ENCODE data around the gene SERAC1.
A peak's percentile ranks its signal among the peaks of the same experiment; 100 is the strongest.

Gene SERAC1

GRCh38 chr6:158086504-158087223, 81.4 kb downstream of the SERAC1 start:
- CTCF ChIA-PET: interaction anchor here (1.1 to 3.5 kb wide), 4 partner anchors 10 to 102 kb away, joined by 3 to 34 read pairs (median 7); no protein-coding TSS in a partner anchor
- POLR2A ChIA-PET: no interaction called here
- no peak for TF ChIP-seq CTCF (IDR thresholded peaks at IDR 0.05; ENCODE audit: insufficient read depth, low read length, missing control alignments)
- H3K4me3 ChIP-seq (ENCODE audit: low read depth, low read length): no peak overlapping the region
- DNase-seq (ENCODE audit: low read depth, low spot score): peak; percentile 65

- no peak overlapping the region for H3K4me3 ChIP-seq (ENCODE audit: low read depth, low read length)
- CTCF ChIA-PET: interaction anchor here (1.1 to 3.5 kb wide), 4 partner anchors 9 to 102 kb away, joined by 3 to 34 read pairs (median 7); no protein-coding TSS in a partner anchor
- no peak for TF ChIP-seq CTCF (IDR thresholded peaks at IDR 0.05; ENCODE audit: insufficient read depth, low read length, missing control alignments)
- POLR2A ChIA-PET: no interaction called here
- DNase-seq (ENCODE audit: low read depth, low spot score): no peak
Measured at GRCh38 chr6:158086054-158086503, 82.0 kb downstream of the SERAC1 start.

GRCh38 chr6:158085261-158086053, 82.6 kb downstream of the SERAC1 start:
- POLR2A ChIA-PET: interaction anchor here (1.1 kb wide), 1 partner anchor 16 kb away, joined by 3 read pairs; no protein-coding TSS in a partner anchor

GRCh38 chr6:158083455-158084325, 84.4 kb downstream of the SERAC1 start:
- ChIA-PET POLR2A (no interaction called here), CTCF (interaction anchor here (6.3 kb wide), 1 partner anchor 12 kb away, joined by 65 read pairs; no protein-coding TSS in a partner anchor)
- DNase-seq (ENCODE audit: low read depth, low spot score): no peak
- TF ChIP-seq CTCF (IDR thresholded peaks at IDR 0.05; ENCODE audit: insufficient read depth, low read length, missing control alignments): no peak
- no peak overlapping the region for H3K4me3 ChIP-seq (ENCODE audit: low read depth, low read length)

More at GRCh38 chr6:158085261-158086053, 82.6 kb downstream of the SERAC1 start:
- no peak for TF ChIP-seq CTCF (IDR thresholded peaks at IDR 0.05; ENCODE audit: insufficient read depth, low read length, missing control alignments)
- H3K4me3 ChIP-seq (ENCODE audit: low read depth, low read length): no peak overlapping the region
- DNase-seq (ENCODE audit: low read depth, low spot score): no peak
- CTCF ChIA-PET: interaction anchor here (0.6 to 3.5 kb wide), 3 partner anchors 12 to 193 kb away, joined by 5 to 34 read pairs (median 6); no protein-coding TSS in a partner anchor

GRCh38 chr6:158081657-158081935, 86.5 kb downstream of the SERAC1 start:
- H3K4me3 ChIP-seq (ENCODE audit: low read depth, low read length): no peak overlapping the region
- CTCF ChIA-PET: interaction anchor here (1.5 to 6.3 kb wide), 2 partner anchors 10 kb away, joined by 3 to 65 read pairs; no protein-coding TSS in a partner anchor
- no peak for DNase-seq (ENCODE audit: low read depth, low spot score)
- no peak for TF ChIP-seq CTCF (IDR thresholded peaks at IDR 0.05; ENCODE audit: insufficient read depth, low read length, missing control alignments)
- POLR2A ChIA-PET: no interaction called here
